Loucy (cell line): ENCODE results near the gene IL3RA.
A peak's percentile ranks its signal among the peaks of the same experiment; 100 is the strongest.

ENCODE experiments used
- H2AFZ ChIP-seq: fragments of 200-600 bp; sonication (generic); 2 replicates; pipeline ENCODE4 v1.6.0; 2016; ENCODE audit warnings: antibody characterized with exemption, mild to moderate bottlenecking, low read length, moderate library complexity
- H3F3A ChIP-seq: fragments of 200-600 bp; 2 replicates; pipeline ENCODE4 v1.6.0; 2016; ENCODE audit warnings: antibody characterized with exemption, low read depth, mild to moderate bottlenecking
- H3K27me3 ChIP-seq: fragments of 200-600 bp; sonication (generic); 2 replicates; pipeline ENCODE4 v1.6.1; 2014; ENCODE audit warnings: low read length, mild to moderate bottlenecking; ENCODE audit not compliant: insufficient read depth, poor library complexity, severe bottlenecking
- H3K36me3 ChIP-seq: fragments of 200-600 bp; sonication (generic); 2 replicates; pipeline ENCODE4 v1.6.1; 2016; ENCODE audit warnings: low read length; ENCODE audit not compliant: insufficient read depth
- H3K4me1 ChIP-seq: fragments of 200-600 bp; sonication (generic); 2 replicates; pipeline ENCODE4 v1.5.1; 2014; ENCODE audit warnings: low read length, mild to moderate bottlenecking; ENCODE audit not compliant: insufficient read depth, poor library complexity, severe bottlenecking
- H3K4me2 ChIP-seq: fragments of 200-600 bp; sonication (generic); 2 replicates; pipeline ENCODE4 v1.6.0; 2014; ENCODE audit warnings: antibody characterized with exemption, low read length, low read depth, mild to moderate bottlenecking; ENCODE audit not compliant: poor library complexity, severe bottlenecking
- H3K4me3 ChIP-seq: fragments of 200-600 bp; sonication (generic); 2 replicates; pipeline ENCODE4 v1.5.1; 2014; ENCODE audit warnings: low read length, mild to moderate bottlenecking, mixed read lengths; ENCODE audit not compliant: poor library complexity, severe bottlenecking
- H3K79me2 ChIP-seq: fragments of 200-600 bp; sonication (generic); 2 replicates; pipeline ENCODE4 v1.6.1; 2014; ENCODE audit warnings: low read length; ENCODE audit not compliant: insufficient read depth
- H3K9ac ChIP-seq: fragments of 200-600 bp; sonication (generic); 2 replicates; pipeline ENCODE4 v1.6.0; 2014; ENCODE audit warnings: mild to moderate bottlenecking, low read depth, low read length, moderate library complexity; ENCODE audit not compliant: poor library complexity, severe bottlenecking
- H3K9me2 ChIP-seq: fragments of 200-600 bp; sonication (generic); replicated peaks from 2 replicates; pipeline ENCODE4 v1.6.1; 2016; ENCODE audit warnings: low read depth, low read length, mixed read lengths
- H3K9me3 ChIP-seq: fragments of 200-600 bp; sonication (generic); 2 replicates; pipeline ENCODE4 v1.6.1; 2014; ENCODE audit warnings: mild to moderate bottlenecking, antibody characterized with exemption, low read length, low read depth; ENCODE audit not compliant: insufficient read depth
- H4K20me1 ChIP-seq: fragments of 200-600 bp; sonication (generic); 2 replicates; pipeline ENCODE4 v1.6.0; 2014; ENCODE audit warnings: antibody characterized with exemption, low read length, mild to moderate bottlenecking; ENCODE audit not compliant: insufficient read depth, poor library complexity, severe bottlenecking
- EZH2phosphoT487 ChIP-seq: fragments of 200-600 bp; IDR thresholded peaks from 2 replicates; pipeline ENCODE4 v1.6.1; 2018; ENCODE audit warnings: antibody characterized with exemption, mild to moderate bottlenecking, moderate library complexity, borderline replicate concordance
- TF ChIP-seq, protein P1 (sequence below): fragments of 200-600 bp; sonication (generic); conservative IDR thresholded peaks from 2 replicates; pipeline ENCODE4 v1.5.1; 2014; ENCODE audit warnings: mild to moderate bottlenecking, antibody characterized with exemption, low read length

IL3RA gene

DNA sequence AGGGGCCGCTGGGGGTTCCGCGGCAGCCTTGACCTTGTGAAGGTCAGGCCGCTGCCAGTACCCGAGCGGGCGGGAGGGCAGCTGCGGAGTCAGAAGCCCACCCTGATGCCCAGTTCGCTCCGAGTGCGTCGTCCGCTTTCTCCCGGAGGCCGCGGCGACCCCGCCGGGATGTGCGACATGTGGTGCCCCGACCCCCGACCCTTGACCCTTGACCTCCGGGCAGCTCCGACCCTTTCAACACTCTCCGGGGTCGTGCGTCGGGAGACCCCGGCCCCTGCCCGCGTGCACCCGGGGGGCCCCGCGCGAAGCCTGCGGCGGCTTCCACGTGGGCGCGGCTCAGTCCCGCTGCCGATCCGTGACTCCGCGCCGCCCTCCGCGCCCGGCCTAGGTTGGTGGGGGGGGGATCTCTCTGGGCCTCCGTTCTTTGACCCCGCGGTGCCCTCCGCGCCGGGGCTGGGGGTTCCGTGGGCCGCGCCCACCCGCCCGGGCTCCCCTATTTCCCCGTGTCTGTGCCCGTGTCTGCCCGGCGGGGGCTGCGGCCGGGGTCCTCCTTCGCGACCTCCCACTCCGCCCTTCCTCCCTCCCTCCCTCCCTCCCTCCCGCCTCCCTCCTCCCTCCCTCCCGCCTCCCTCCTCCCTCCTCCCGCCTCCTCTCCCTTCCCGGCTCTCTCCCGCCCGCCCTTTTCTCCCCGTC, 55.9 kb downstream of the IL3RA start:
- Histone ChIP-seq H3K9me2 (no peaks in the 10 kb centered on the region), H3K79me2 (peaks cover 74% of the 10 kb centered on the region), H4K20me1 (peaks cover 34% of the 10 kb centered on the region), H2AFZ (peak overlapping the region; percentile 73; the same call in 1 of the 2 replicates), H3K4me3 (peak overlapping the region; percentile 93), H3K27me3 (no peaks in the 10 kb centered on the region), H3K9me3 (no peaks in the 10 kb centered on the region), H3K9ac (peak overlapping the region; percentile 94), H3K36me3 (peaks cover 26% of the 10 kb centered on the region; the same call in 1 of the 2 replicates), H3K4me2 (peak overlapping the region; percentile 74), H3F3A (no peaks in the 10 kb centered on the region), H3K4me1 (peaks cover 3% of the 10 kb centered on the region)
- TF ChIP-seq, protein P1, sequence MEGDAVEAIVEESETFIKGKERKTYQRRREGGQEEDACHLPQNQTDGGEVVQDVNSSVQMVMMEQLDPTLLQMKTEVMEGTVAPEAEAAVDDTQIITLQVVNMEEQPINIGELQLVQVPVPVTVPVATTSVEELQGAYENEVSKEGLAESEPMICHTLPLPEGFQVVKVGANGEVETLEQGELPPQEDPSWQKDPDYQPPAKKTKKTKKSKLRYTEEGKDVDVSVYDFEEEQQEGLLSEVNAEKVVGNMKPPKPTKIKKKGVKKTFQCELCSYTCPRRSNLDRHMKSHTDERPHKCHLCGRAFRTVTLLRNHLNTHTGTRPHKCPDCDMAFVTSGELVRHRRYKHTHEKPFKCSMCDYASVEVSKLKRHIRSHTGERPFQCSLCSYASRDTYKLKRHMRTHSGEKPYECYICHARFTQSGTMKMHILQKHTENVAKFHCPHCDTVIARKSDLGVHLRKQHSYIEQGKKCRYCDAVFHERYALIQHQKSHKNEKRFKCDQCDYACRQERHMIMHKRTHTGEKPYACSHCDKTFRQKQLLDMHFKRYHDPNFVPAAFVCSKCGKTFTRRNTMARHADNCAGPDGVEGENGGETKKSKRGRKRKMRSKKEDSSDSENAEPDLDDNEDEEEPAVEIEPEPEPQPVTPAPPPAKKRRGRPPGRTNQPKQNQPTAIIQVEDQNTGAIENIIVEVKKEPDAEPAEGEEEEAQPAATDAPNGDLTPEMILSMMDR: no peak
- no peak for TF ChIP-seq EZH2phosphoT487

GRCh38 chrX:1393871-1394615, 57.5 kb downstream of the IL3RA start:
- H3K9me2 ChIP-seq: no peaks in the 10 kb centered on the region
- peak overlapping the region; percentile 80 for H3K4me3 ChIP-seq
- peaks cover 11% of the 10 kb centered on the region; the same call in 1 of the 2 replicates for H3K36me3 ChIP-seq
- no peaks in the 10 kb centered on the region for H3F3A ChIP-seq
- TF ChIP-seq, protein P1: no peak
- no peak for TF ChIP-seq EZH2phosphoT487
- H3K9me3 ChIP-seq: no peaks in the 10 kb centered on the region
- H2AFZ ChIP-seq: no peak overlapping the region
- H3K27me3 ChIP-seq: no peaks in the 10 kb centered on the region
- peak overlapping the region; percentile 94 for H3K9ac ChIP-seq
- H3K4me2 ChIP-seq: peak overlapping the region; percentile 74
- H3K79me2 ChIP-seq: peaks cover 59% of the 10 kb centered on the region
- H3K4me1 ChIP-seq: peaks cover 3% of the 10 kb centered on the region
- peaks cover 25% of the 10 kb centered on the region for H4K20me1 ChIP-seq

DNA sequence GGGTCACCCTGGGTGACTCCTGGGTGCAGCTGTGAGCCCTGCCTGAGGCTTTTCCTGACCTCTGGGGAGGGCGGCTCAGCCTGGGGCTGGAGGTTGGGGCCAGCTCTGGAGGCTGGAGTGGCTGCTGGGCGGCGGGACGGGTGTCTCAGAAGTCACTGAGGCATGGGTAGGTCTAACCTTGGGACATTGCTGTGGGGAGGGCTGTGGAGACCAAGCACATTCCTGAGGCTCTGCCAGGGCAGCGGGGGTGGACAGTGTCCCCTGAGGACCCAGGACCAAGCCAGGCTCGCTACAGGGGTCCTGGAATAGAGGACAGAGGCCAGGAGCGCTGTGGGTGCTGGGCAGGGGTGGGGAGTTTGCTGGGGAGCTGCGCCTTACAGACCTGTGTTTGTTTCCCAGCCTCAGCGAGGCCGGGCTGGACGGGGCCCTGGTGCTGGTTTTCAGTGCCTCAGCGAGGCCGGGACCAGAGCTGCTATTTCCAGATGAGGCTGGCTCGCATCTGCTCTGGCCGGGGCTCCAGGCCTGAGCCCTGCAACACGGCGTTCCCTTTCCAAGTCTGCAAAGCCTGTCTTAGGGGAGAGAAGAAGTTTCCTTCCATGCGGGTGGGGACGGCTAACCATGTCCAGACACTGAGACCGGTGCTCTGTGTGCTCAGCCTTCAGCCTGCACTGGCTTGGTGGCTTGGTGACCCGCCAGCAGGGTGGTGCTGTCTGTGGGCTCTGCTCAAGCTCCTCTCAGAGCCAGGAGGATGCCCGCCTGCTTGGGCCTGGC, 58.3 kb downstream of the IL3RA start:
- H3K36me3 ChIP-seq: peaks cover 2% of the 10 kb centered on the region; the same call in 1 of the 2 replicates
- H3K9me3 ChIP-seq: no peaks in the 10 kb centered on the region
- peak overlapping the region; percentile 48 for H3K9ac ChIP-seq
- H3K27me3 ChIP-seq: no peaks in the 10 kb centered on the region
- no peak overlapping the region for H3K4me3 ChIP-seq
- H2AFZ ChIP-seq: no peak overlapping the region
- peaks cover 3% of the 10 kb centered on the region for H3K4me1 ChIP-seq
- H3K79me2 ChIP-seq: peaks cover 50% of the 10 kb centered on the region
- no peak for TF ChIP-seq EZH2phosphoT487
- TF ChIP-seq, protein P1: no peak
- H3F3A ChIP-seq: no peaks in the 10 kb centered on the region
- H4K20me1 ChIP-seq: peaks cover 18% of the 10 kb centered on the region
- peak overlapping the region; percentile 74 for H3K4me2 ChIP-seq
- no peaks in the 10 kb centered on the region for H3K9me2 ChIP-seq
